ENCODE results near the gene C14orf132.
A peak's percentile ranks its signal among the peaks of the same experiment; 100 is the strongest.

Gene C14orf132

GRCh38 chr14:96098309-96098998, 59.3 kb downstream of the C14orf132 start:
- no peak for DNase-seq (ENCODE audit: low read depth)

DNA sequence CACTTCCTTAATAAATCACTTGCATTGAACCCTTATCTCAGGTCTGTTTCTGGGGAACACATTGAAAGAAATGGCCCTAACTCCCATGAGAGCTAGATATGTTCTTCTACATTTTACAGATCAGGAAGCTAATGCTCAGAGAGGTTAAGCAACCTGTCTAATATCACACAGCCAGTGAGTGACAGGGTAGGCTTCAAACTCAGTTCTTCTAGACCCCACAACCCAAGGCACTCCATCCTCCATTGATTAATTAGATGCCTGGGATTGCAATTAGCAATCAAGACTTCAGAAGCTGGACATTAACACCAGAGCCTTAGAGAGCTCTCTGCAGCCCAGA, 59.8 kb downstream of the C14orf132 start:
- no peak for DNase-seq (ENCODE audit: low read depth)

- DNase-seq (ENCODE audit: low read depth), result peak; percentile 41
These were observed 61.3 kb downstream of the C14orf132 start for GRCh38 chr14:96100161-96101064.

- DNase-seq (ENCODE audit: low read depth), result no peak
These were observed 63.1 kb downstream of the C14orf132 start for GRCh38 chr14:96102081-96102856.

GRCh38 chr14:96103075-96103474, 63.9 kb downstream of the C14orf132 start:
- no peak for DNase-seq (ENCODE audit: low read depth)

- DNase-seq (ENCODE audit: low read depth), result no peak
These were observed 64.6 kb downstream of the C14orf132 start for GRCh38 chr14:96103560-96104460.

- no peak for DNase-seq (ENCODE audit: low read depth)
These were observed 65.4 kb downstream of the C14orf132 start for GRCh38 chr14:96104469-96105057.

- DNase-seq (ENCODE audit: low read depth), result no peak
These were observed 66.1 kb downstream of the C14orf132 start for GRCh38 chr14:96105089-96105925.

- DNase-seq (ENCODE audit: low read depth), result no peak
These were observed 66.8 kb downstream of the C14orf132 start for GRCh38 chr14:96105926-96106441.

DNA sequence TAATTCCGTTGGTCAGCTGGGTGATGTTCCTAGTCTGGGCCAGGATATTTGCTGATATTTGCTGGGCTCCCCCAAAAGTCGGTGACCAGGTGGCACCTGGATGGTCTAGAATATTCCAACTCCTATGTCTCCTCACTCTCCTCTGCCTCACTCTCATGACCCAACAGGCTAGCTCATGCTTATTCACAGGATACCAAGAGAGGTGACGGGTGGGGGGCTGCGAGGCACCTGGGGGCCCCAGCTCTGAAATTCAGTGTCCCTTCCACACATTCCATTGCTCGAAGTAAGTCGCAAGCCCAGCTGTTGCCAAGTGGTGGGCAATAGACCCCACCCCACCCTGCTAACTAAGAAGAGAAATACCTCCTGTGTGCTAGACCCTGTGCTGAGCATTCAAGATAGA, 67.7 kb downstream of the C14orf132 start:
- DNase-seq (ENCODE audit: low read depth), result no peak

- no peak for DNase-seq (ENCODE audit: low read depth)
These were observed 69.1 kb downstream of the C14orf132 start for GRCh38 chr14:96108061-96108795.

GRCh38 chr14:96108911-96109310, 69.7 kb downstream of the C14orf132 start:
- DNase-seq (ENCODE audit: low read depth), result no peak

GRCh38 chr14:96109596-96110355, 70.6 kb downstream of the C14orf132 start:
- no peak for DNase-seq (ENCODE audit: low read depth)

DNA sequence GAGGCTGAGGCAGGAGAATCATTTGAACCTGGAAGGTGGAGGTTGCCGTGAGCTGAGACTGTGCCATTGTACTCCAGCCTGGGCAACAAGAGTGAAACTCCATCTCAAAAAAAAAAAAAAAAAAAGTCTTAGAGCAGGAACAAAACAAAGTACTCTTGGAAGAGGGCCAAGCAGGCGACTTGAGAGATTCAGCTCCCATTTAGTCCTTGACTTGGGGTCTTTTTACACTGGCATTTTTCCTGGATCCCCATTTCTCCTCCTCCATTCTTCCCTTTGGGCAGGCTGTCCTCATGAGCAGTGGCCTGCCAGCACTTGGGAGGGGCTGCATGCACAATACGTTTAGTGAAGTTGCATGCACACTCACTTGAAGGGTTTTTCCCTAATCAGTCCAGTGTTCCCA, 72.9 kb downstream of the C14orf132 start:
- no peak for DNase-seq (ENCODE audit: low read depth)

- DNase-seq (ENCODE audit: low read depth), result no peak
These were observed 74.8 kb downstream of the C14orf132 start for GRCh38 chr14:96114002-96114401.

DNA sequence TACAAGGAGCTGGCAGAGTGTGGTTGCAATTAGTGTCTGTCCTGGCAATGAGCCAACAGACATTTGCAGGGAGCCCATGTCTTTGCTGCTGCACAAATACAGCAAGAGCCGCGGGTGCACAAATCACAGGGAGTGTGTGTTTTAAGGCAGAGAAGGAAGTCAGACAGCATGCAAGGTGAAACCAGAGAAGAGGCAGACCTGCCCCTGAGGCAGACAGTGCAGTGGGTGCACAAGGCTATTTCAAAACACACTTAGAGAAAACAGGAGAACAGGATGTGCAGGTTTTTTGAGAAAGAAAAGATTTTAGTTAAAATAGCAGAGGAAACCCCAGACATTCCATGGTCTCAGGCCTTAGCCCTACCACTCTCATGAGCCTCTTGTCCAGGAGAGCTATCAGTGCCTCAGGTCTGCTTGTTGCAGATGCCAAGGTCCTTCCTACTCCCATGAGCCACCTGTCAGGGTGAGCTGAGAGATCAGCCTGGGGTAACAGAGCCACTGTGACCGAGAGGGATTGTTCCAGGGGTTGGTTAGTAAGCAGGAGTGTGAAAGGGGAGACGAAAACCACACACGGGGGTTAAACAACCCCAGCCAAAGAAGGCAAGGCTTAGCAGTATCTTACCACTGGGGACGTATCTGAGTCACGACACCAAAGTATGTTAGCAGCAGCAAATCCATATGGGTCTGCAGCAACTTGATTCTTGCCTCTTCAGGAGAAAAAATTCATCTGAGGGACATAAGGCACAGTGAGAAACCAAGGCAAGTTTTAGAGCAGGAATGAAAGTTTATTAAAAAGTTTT, 78.1 kb downstream of the C14orf132 start:
- DNase-seq (ENCODE audit: low read depth), result no peak

DNA sequence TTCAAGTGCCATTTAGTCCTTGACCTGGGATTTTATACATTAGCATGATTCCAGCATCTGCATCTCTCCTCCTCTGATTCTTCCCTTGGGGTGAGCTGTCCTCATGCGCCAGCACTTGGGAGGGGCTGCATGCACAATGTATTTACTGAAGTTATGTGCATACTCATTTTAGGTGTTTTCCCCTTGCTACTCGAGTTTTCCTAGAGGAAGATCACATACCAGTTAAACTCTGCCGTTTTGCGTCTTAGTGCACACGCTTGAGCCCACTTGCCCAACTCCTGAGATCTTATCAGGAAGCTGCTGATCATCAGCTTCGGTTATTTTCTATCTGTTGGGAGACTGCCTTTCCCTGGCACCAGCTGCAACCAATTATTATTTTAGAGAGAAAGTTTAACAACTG, 78.8 kb downstream of the C14orf132 start:
- no peak for DNase-seq (ENCODE audit: low read depth)

- DNase-seq (ENCODE audit: low read depth), result no peak
These were observed 79.2 kb downstream of the C14orf132 start for GRCh38 chr14:96118391-96118790.
